Astrocyte (in vitro differentiated cells and primary cell): ENCODE results near the gene IFRD2. TPM values are rescaled to one million over a fixed set of nuclear protein-coding genes. Genes with fewer than 3 reads are reported as not detected.

Experiments
- DNase-seq: peaks from one replicate; pipeline ENCODE4 v3.0.0-alpha.2; 2010; ENCODE audit warnings: low read depth
- FAIRE-seq: peaks from 2 replicates; lab custom pipeline; 2011; peaks lifted over from hg19 to GRCh38; lab: Jason Lieb, UNC
- H2AFZ ChIP-seq: 2 replicates; pipeline ENCODE4 v1.6.0; 2012; ENCODE audit warnings: low read depth, low read length, inconsistent platforms
- H3K27ac ChIP-seq: 2 replicates; pipeline ENCODE4 v1.5.1; 2011; ENCODE audit warnings: low read depth, low read length, inconsistent platforms
- H3K27me3 ChIP-seq: 2 replicates; pipeline ENCODE4 v1.6.0; 2011; ENCODE audit warnings: low read length, inconsistent platforms; ENCODE audit not compliant: insufficient read depth
- H3K36me3 ChIP-seq: 2 replicates; pipeline ENCODE4 v1.5.1; 2011; ENCODE audit warnings: low read length, inconsistent platforms; ENCODE audit not compliant: insufficient read depth
- H3K4me1 ChIP-seq: 2 replicates; pipeline ENCODE4 v1.5.1; 2011; ENCODE audit warnings: low read length, inconsistent platforms; ENCODE audit not compliant: insufficient read depth
- H3K4me2 ChIP-seq: 2 replicates; pipeline ENCODE4 v1.6.0; 2012; ENCODE audit warnings: low read length, inconsistent platforms
- H3K4me3 ChIP-seq: 2 replicates; pipeline ENCODE4 v1.5.1; 2011; ENCODE audit warnings: low read depth, mild to moderate bottlenecking, low read length, inconsistent platforms; ENCODE audit not compliant: insufficient read depth
- H3K79me2 ChIP-seq: 2 replicates; pipeline ENCODE4 v1.6.0; 2012; ENCODE audit warnings: mild to moderate bottlenecking, low read length, inconsistent platforms; ENCODE audit not compliant: insufficient read depth
- H3K9ac ChIP-seq: 2 replicates; pipeline ENCODE4 v1.6.0; 2012; ENCODE audit warnings: mild to moderate bottlenecking, low read length, inconsistent platforms
- H3K9me3 ChIP-seq: 2 replicates; pipeline ENCODE4 v1.5.1; 2012; ENCODE audit warnings: low read depth, mild to moderate bottlenecking, low read length, inconsistent platforms; ENCODE audit not compliant: insufficient read depth
- H4K20me1 ChIP-seq: 2 replicates; pipeline ENCODE4 v1.6.0; 2012; ENCODE audit warnings: low read length, inconsistent platforms; ENCODE audit not compliant: insufficient read depth
- H3K27ac Mint-ChIP-seq: one replicate; pipeline ENCODE4 v1.8.0; 2021; ENCODE audit warnings: mild to moderate bottlenecking, mixed read lengths; ENCODE audit not compliant: unreplicated experiment
- H3K27me3 Mint-ChIP-seq: one replicate; pipeline ENCODE4 v1.8.0; 2021; ENCODE audit warnings: low read depth, mixed read lengths; ENCODE audit not compliant: unreplicated experiment
- H3K36me3 Mint-ChIP-seq: one replicate; pipeline ENCODE4 v1.8.0; 2021; ENCODE audit warnings: low read depth, mixed read lengths; ENCODE audit not compliant: unreplicated experiment
- H3K4me1 Mint-ChIP-seq: one replicate; pipeline ENCODE4 v1.8.0; 2021; ENCODE audit warnings: low read depth, mixed read lengths; ENCODE audit not compliant: unreplicated experiment
- H3K4me3 Mint-ChIP-seq: one replicate; pipeline ENCODE4 v1.8.0; 2021; ENCODE audit warnings: mild to moderate bottlenecking, moderate library complexity, mixed read lengths; ENCODE audit not compliant: unreplicated experiment
- H3K9me3 Mint-ChIP-seq: one replicate; pipeline ENCODE4 v1.8.0; 2021; ENCODE audit warnings: mild to moderate bottlenecking, mixed read lengths; ENCODE audit not compliant: unreplicated experiment
- EZH2 ChIP-seq: IDR thresholded peaks from 2 replicates; pipeline ENCODE4 v1.6.1; 2012; ENCODE audit warnings: mild to moderate bottlenecking, low read length, inconsistent platforms; ENCODE audit not compliant: insufficient read depth
- total RNA-seq: library from RNA; stranded (reverse); gene quantifications from 2 replicates; pipeline ENCODE4 v1.2.1, GENCODE V29; 2021
- TF ChIP-seq, protein P1 (sequence below): IDR thresholded peaks from 2 replicates; pipeline ENCODE4 v1.5.1; 2011; ENCODE audit warnings: low read depth, mild to moderate bottlenecking, inconsistent platforms, low read length, moderate library complexity; ENCODE audit not compliant: insufficient read depth

Gene IFRD2
- total RNA-seq, 1 donor from 2014 or later = 66.8 TPM

DNA sequence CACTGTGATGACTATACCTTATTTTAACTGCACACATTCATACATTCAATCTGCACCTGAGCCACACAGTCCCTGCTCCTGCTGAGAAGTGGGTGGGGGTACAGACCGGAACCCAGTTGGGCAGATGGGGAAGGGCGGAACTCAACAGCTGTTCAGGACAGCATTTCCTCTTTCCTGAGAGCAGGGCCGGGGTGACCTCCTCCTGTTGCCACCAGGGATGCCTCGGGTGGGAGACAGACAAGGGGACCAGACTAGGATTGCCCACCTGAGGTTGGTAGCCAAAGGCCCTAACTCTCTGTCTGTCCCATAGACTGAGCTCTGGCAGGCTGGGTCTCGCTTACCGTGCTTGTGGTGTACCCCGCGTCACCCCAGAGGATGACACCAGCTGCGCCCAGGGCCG lies 26.4 kb upstream of the IFRD2 start:
- no peak overlapping the region for H3K4me3 ChIP-seq
- peaks cover 23% of the 10 kb centered on the region for H3K4me1 Mint-ChIP-seq
- no peaks in the 10 kb centered on the region for H3K27me3 Mint-ChIP-seq
- FAIRE-seq (no peak), DNase-seq (no peak)
- no peak overlapping the region for H2AFZ ChIP-seq
- H3K27ac Mint-ChIP-seq = no peak overlapping the region
- H3K4me2 ChIP-seq = peak overlapping the region; percentile 93
- H3K27me3 ChIP-seq = no peaks in the 10 kb centered on the region
- H3K79me2 ChIP-seq = peaks cover 40% of the 10 kb centered on the region
- H3K4me3 Mint-ChIP-seq = no peak overlapping the region
- no peaks in the 10 kb centered on the region for H3K9me3 Mint-ChIP-seq
- peaks cover 21% of the 10 kb centered on the region for H3K36me3 Mint-ChIP-seq
- H3K4me1 ChIP-seq = peaks cover 29% of the 10 kb centered on the region
- H3K27ac ChIP-seq = no peak overlapping the region
- H3K9ac ChIP-seq = no peak overlapping the region
- no peaks in the 10 kb centered on the region for H3K9me3 ChIP-seq
- H3K36me3 ChIP-seq = peaks cover 8% of the 10 kb centered on the region
- peaks cover 58% of the 10 kb centered on the region for H4K20me1 ChIP-seq
- TF ChIP-seq EZH2 = no peak
- TF ChIP-seq, protein P1, sequence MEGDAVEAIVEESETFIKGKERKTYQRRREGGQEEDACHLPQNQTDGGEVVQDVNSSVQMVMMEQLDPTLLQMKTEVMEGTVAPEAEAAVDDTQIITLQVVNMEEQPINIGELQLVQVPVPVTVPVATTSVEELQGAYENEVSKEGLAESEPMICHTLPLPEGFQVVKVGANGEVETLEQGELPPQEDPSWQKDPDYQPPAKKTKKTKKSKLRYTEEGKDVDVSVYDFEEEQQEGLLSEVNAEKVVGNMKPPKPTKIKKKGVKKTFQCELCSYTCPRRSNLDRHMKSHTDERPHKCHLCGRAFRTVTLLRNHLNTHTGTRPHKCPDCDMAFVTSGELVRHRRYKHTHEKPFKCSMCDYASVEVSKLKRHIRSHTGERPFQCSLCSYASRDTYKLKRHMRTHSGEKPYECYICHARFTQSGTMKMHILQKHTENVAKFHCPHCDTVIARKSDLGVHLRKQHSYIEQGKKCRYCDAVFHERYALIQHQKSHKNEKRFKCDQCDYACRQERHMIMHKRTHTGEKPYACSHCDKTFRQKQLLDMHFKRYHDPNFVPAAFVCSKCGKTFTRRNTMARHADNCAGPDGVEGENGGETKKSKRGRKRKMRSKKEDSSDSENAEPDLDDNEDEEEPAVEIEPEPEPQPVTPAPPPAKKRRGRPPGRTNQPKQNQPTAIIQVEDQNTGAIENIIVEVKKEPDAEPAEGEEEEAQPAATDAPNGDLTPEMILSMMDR = no peak

DNA sequence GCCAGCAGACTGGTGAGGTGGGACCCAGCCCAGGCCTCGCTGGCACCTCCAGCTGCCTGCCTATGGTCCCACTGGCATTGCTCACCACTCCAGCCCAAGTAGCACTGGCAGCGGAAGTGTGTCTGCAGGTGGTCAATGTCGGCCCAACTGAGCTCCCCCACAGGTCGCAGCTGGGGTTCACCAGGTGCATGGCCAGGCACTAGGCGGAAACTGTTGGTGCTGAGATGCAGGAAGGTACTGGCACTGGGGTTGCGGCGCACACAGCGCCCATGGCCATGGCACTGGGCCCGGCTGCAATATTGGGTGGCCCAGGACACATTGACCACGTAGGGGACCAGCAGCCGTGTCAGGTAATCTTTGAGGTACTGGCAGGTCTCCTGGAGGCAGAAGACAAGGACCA lies 25.9 kb upstream of the IFRD2 start:
- H4K20me1 ChIP-seq = peaks cover 58% of the 10 kb centered on the region
- no peak overlapping the region for H3K9ac ChIP-seq
- peaks cover 8% of the 10 kb centered on the region for H3K36me3 ChIP-seq
- peaks cover 40% of the 10 kb centered on the region for H3K79me2 ChIP-seq
- Mint-ChIP-seq H3K4me1 (peaks cover 22% of the 10 kb centered on the region), H3K36me3 (peaks cover 22% of the 10 kb centered on the region), H3K27me3 (no peaks in the 10 kb centered on the region), H3K9me3 (no peaks in the 10 kb centered on the region), H3K4me3 (no peak overlapping the region), H3K27ac (no peak overlapping the region)
- H3K27ac ChIP-seq = no peak overlapping the region
- peaks cover 29% of the 10 kb centered on the region for H3K4me1 ChIP-seq
- TF ChIP-seq EZH2 = no peak
- TF ChIP-seq, protein P1 = no peak
- H3K4me2 ChIP-seq = peak overlapping the region; percentile 93
- DNase-seq (no peak), FAIRE-seq (no peak)
- H2AFZ ChIP-seq = no peak overlapping the region
- no peaks in the 10 kb centered on the region for H3K27me3 ChIP-seq
- no peak overlapping the region for H3K4me3 ChIP-seq
- H3K9me3 ChIP-seq = no peaks in the 10 kb centered on the region

DNA sequence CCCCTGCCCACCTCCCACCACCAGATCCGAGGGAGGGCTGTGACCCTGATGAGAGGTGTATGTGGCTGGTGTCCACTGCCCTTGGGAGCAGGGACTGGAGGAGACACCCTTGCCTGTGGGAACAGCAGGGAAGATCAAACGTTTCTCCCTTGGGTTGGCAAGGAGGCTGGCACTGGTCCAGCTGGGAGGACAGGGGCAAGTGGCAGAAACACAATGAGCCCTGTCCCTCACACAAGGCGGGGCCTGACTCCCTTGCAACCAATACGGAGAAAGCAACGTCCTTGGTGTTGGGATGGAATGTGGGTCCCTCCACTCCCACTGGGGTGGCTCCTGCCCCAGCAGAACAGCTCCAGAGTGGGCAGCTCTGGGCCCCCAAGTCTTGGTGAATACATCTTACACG lies 25.1 kb upstream of the IFRD2 start:
- no peaks in the 10 kb centered on the region for H3K9me3 ChIP-seq
- H3K27me3 Mint-ChIP-seq = no peaks in the 10 kb centered on the region
- DNase-seq (no peak), FAIRE-seq (no peak)
- H3K27me3 ChIP-seq = no peaks in the 10 kb centered on the region
- H3K36me3 ChIP-seq = peaks cover 8% of the 10 kb centered on the region
- peak overlapping the region; percentile 53 for H3K27ac Mint-ChIP-seq
- TF ChIP-seq, protein P1 = no peak
- no peak for TF ChIP-seq EZH2
- peak overlapping the region; percentile 55 for H3K4me2 ChIP-seq
- H3K36me3 Mint-ChIP-seq = peaks cover 22% of the 10 kb centered on the region
- no peaks in the 10 kb centered on the region for H3K9me3 Mint-ChIP-seq
- H4K20me1 ChIP-seq = peaks cover 58% of the 10 kb centered on the region
- no peak overlapping the region for H3K4me3 Mint-ChIP-seq
- no peak overlapping the region for H3K27ac ChIP-seq
- H3K4me1 Mint-ChIP-seq = peaks cover 16% of the 10 kb centered on the region
- H3K79me2 ChIP-seq = peaks cover 40% of the 10 kb centered on the region
- peaks cover 29% of the 10 kb centered on the region for H3K4me1 ChIP-seq
- H3K4me3 ChIP-seq = no peak overlapping the region
- H3K9ac ChIP-seq = peak overlapping the region; percentile 29
- no peak overlapping the region for H2AFZ ChIP-seq
